Measurements from ENCODE around the gene CABP4.

CABP4 gene

GRCh38 chr11:67458266-67458665 lies 3.1 kb downstream of the CABP4 start:
- H3F3A ChIP-seq (ENCODE audit: insufficient read depth, low read length) = peaks cover 11% of the 10 kb centered on the region; the same call in 1 of the 2 replicates
- no peaks in the 10 kb centered on the region for H3K36me3 ChIP-seq (ENCODE audit: insufficient read depth, low read length)
- no peak overlapping the region for H2AFZ ChIP-seq (ENCODE audit: low read length)
- no peak for TF ChIP-seq EZH2 (IDR thresholded peaks at IDR 0.05; ENCODE audit: borderline replicate concordance, low read length)
- no peak for TF ChIP-seq CTCF (IDR thresholded peaks at IDR 0.05; ENCODE audit: low read length)
- H3K4me3 ChIP-seq (ENCODE audit: low read depth, low read length, poor library complexity, severe bottlenecking) = no peak overlapping the region
- no peaks in the 10 kb centered on the region for H4K20me1 ChIP-seq (ENCODE audit: insufficient read depth, low read length)
- no peaks in the 10 kb centered on the region for H3K79me2 ChIP-seq (ENCODE audit: insufficient read depth, low read length)
- H3K9me2 ChIP-seq (ENCODE audit: low read depth, low read length) = no peaks in the 10 kb centered on the region
- H3K9me3 ChIP-seq (ENCODE audit: low read length) = no peaks in the 10 kb centered on the region
- peak overlapping the region; percentile 64; the same call in 1 of the 2 replicates for H3K9ac ChIP-seq (ENCODE audit: low read length)
- H3K4me1 ChIP-seq (ENCODE audit: insufficient read depth, low read length, severe bottlenecking) = peaks cover 39% of the 10 kb centered on the region
- H3K4me2 ChIP-seq (ENCODE audit: low read length) = peak overlapping the region; percentile 79; the same call in 1 of the 2 replicates
- H3K27ac ChIP-seq (ENCODE audit: low read depth, low read length, poor library complexity, severe bottlenecking) = peak overlapping the region; percentile 99
- no peaks in the 10 kb centered on the region for H3K27me3 ChIP-seq (ENCODE audit: insufficient read depth, low read length)

GRCh38 chr11:67463186-67463585 lies 8.0 kb downstream of the CABP4 start:
- Histone ChIP-seq H3K27ac (ENCODE audit: low read depth, low read length, poor library complexity, severe bottlenecking) (peak overlapping the region; percentile 85), H4K20me1 (ENCODE audit: insufficient read depth, low read length) (no peaks in the 10 kb centered on the region), H3K4me2 (ENCODE audit: low read length) (no peak overlapping the region), H2AFZ (ENCODE audit: low read length) (no peak overlapping the region), H3K4me1 (ENCODE audit: insufficient read depth, low read length, severe bottlenecking) (peaks cover 80% of the 10 kb centered on the region), H3K9me3 (ENCODE audit: low read length) (no peaks in the 10 kb centered on the region), H3F3A (ENCODE audit: insufficient read depth, low read length) (peaks cover 20% of the 10 kb centered on the region; the same call in 1 of the 2 replicates), H3K4me3 (ENCODE audit: low read depth, low read length, poor library complexity, severe bottlenecking) (no peak overlapping the region), H3K9ac (ENCODE audit: low read length) (no peak overlapping the region), H3K27me3 (ENCODE audit: insufficient read depth, low read length) (no peaks in the 10 kb centered on the region), H3K9me2 (ENCODE audit: low read depth, low read length) (no peaks in the 10 kb centered on the region), H3K79me2 (ENCODE audit: insufficient read depth, low read length) (peaks cover 3% of the 10 kb centered on the region; the same call in 1 of the 2 replicates), H3K36me3 (ENCODE audit: insufficient read depth, low read length) (peaks cover 7% of the 10 kb centered on the region; the same call in 1 of the 2 replicates)
- TF ChIP-seq EZH2 (IDR thresholded peaks at IDR 0.05; ENCODE audit: borderline replicate concordance, low read length) = no peak
- no peak for TF ChIP-seq CTCF (IDR thresholded peaks at IDR 0.05; ENCODE audit: low read length)

GRCh38 chr11:67463680-67464410 lies 8.7 kb downstream of the CABP4 start:
- Histone ChIP-seq H3K9ac (ENCODE audit: low read length) (peak overlapping the region; percentile 68), H2AFZ (ENCODE audit: low read length) (no peak overlapping the region), H4K20me1 (ENCODE audit: insufficient read depth, low read length) (no peaks in the 10 kb centered on the region), H3K9me3 (ENCODE audit: low read length) (no peaks in the 10 kb centered on the region), H3K4me1 (ENCODE audit: insufficient read depth, low read length, severe bottlenecking) (peaks cover 76% of the 10 kb centered on the region), H3K27ac (ENCODE audit: low read depth, low read length, poor library complexity, severe bottlenecking) (peak overlapping the region; percentile 85), H3K36me3 (ENCODE audit: insufficient read depth, low read length) (peaks cover 7% of the 10 kb centered on the region; the same call in 1 of the 2 replicates), H3K79me2 (ENCODE audit: insufficient read depth, low read length) (peaks cover 3% of the 10 kb centered on the region; the same call in 1 of the 2 replicates), H3K4me2 (ENCODE audit: low read length) (peak overlapping the region; percentile 64), H3K4me3 (ENCODE audit: low read depth, low read length, poor library complexity, severe bottlenecking) (peak overlapping the region; percentile 50), H3F3A (ENCODE audit: insufficient read depth, low read length) (peaks cover 20% of the 10 kb centered on the region; the same call in 1 of the 2 replicates), H3K27me3 (ENCODE audit: insufficient read depth, low read length) (no peaks in the 10 kb centered on the region), H3K9me2 (ENCODE audit: low read depth, low read length) (no peaks in the 10 kb centered on the region)
- no peak for TF ChIP-seq CTCF (IDR thresholded peaks at IDR 0.05; ENCODE audit: low read length)
- TF ChIP-seq EZH2 (IDR thresholded peaks at IDR 0.05; ENCODE audit: borderline replicate concordance, low read length) = no peak
